Transverse colon (tissue), 4 donors: ENCODE results near the gene UBE3A. TPM values are rescaled to one million over a fixed set of nuclear protein-coding genes. Genes with fewer than 3 reads are reported as not detected.

Experiments
- DNase-seq: peaks from one replicate; pipeline ENCODE4 v3.0.0-alpha.2; 2019
- H3K27ac ChIP-seq, 4 donors: fragments of 200-600 bp; sonication (generic); 2 replicates each; pipeline ENCODE4 v1.5.1; 2016 to 2018; ENCODE audit warnings: inconsistent platforms in 4 of 4
- H3K27me3 ChIP-seq: fragments of 200-600 bp; sonication (generic); 2 replicates; pipeline ENCODE4 v1.5.1; 2017; ENCODE audit warnings: inconsistent platforms
- H3K36me3 ChIP-seq, 4 donors: fragments of 200-600 bp; sonication (generic); 2 replicates each; pipeline ENCODE4 v1.5.1; 2017 to 2019; ENCODE audit warnings: inconsistent platforms in 4 of 4
- H3K4me1 ChIP-seq, 4 donors: fragments of 200-600 bp; sonication (generic); 2 replicates each; pipeline ENCODE4 v1.5.1; 2017 to 2020; ENCODE audit warnings: inconsistent platforms in 4 of 4
- H3K4me3 ChIP-seq, 4 donors: fragments of 200-600 bp; sonication (generic); 1 replicate in 1 of 4; 2 replicates in 3 of 4; pipeline versions ENCODE4 v1.5.1 to v1.6.1; 2017 to 2019; ENCODE audit warnings: inconsistent platforms in 4 of 4
- H3K9me3 ChIP-seq, 2 donors: fragments of 200-600 bp; sonication (generic); 2 replicates each; pipeline ENCODE4 v1.5.1; 2017 to 2019; ENCODE audit warnings: inconsistent platforms in 2 of 2
- EP300 ChIP-seq: sonication (generic); formaldehyde crosslinking; IDR thresholded peaks from one replicate; pipeline ENCODE4 v1.6.1; 2017; ENCODE audit warnings: antibody characterized with exemption, low read depth
- POLR2A ChIP-seq: fragments of 450-650 bp; IDR thresholded peaks from one replicate; pipeline ENCODE4 v1.6.1; 2016; ENCODE audit warnings: antibody characterized with exemption, mild to moderate bottlenecking, moderate library complexity
- POLR2AphosphoS5 ChIP-seq, 3 donors: sonication (generic); formaldehyde crosslinking; IDR thresholded peaks; one replicate each; pipeline ENCODE4 v1.6.1; 2016; ENCODE audit warnings: antibody characterized with exemption in 3 of 3
- WGBS, 2 donors: methylation state at CpG; one replicate each; pipeline ENCODE4 v1.1.5; 2018; ENCODE audit warnings: low coverage in 1 of 2; 5-methylcytosine and 5-hydroxymethylcytosine counted together
- in situ Hi-C, 4 donors: fragments of 200-750 bp; cut with MboI; loops; one replicate each; pipeline versions ENCODE4 v1.15.0 to v1.15.1; 2017; ENCODE audit warnings: low sequenced_read_pairs in 3 of 4, low pct_ligation_motif_present in 1 of 4, low pct_unique_long_range_greater_than_20kb in 1 of 4
- intact Hi-C: fragments of 100-400 bp; cut with DNase I; formaldehyde crosslinking; loops from one replicate; pipeline ENCODE4 v1.15.1; 2023; ENCODE audit warnings: low total_unique reads
- total RNA-seq, 4 donors: library from RNA; depleted of rRNA; stranded (reverse); fragments of >200 nt; gene quantifications; one replicate each; pipeline ENCODE4 v1.1.0, GENCODE V29; 2016
- TF ChIP-seq, protein P1 (sequence below), 5 experiments: fragments of 200-600 bp in 3 of 5; fragments of 450-650 bp in 2 of 5; sonication (generic) in 3 of 5; IDR thresholded peaks; 1 replicate in 2 of 5; 2 replicates in 3 of 5; pipeline ENCODE4 v1.5.1; 2016 to 2017; ENCODE audit warnings: antibody characterized with exemption in 5 of 5, inconsistent platforms in 3 of 5, mild to moderate bottlenecking in 2 of 5, moderate library complexity in 1 of 5

UBE3A gene
- total RNA-seq, 4 donors from 2014 or later = 52.1 to 92.1 (median 76.5) TPM

DNA sequence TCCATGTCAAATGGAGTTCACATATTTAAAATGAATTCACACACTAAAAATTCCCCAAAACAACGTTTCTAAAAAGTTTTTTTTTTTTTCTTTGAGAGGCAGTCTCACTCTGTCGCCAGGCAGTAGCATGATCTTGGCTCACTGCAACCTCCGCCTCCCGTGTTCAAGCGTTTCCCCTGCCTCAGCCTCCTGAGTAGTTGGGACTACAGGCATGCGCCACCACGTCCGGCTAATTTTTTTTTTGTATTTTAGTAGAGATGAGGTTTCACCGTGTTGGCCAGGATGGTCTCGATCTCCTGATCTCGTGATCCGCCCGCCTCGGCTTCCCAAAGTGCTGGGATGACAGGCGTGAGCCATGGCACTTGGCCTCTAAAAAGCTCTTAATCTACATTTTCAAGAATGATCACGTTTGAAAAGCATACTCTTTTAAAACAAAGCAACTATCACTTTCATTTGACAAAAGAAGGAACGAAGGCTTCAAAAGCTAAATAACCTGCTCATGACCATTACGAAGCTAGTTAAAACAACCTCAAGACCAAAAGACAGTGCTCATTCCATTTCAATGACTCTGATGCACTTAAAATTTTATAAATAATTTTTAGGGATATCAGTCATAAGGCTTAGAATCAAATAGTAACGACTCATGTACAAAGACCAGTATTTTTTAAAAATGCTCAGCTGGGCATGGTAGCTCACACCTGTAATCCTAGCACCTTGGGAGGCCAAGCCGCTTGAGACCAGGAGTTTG is 5.5 kb downstream of the UBE3A start:
- intact Hi-C loops = loop anchor here (10.0 kb wide), 1 partner anchor 88 kb away; no protein-coding TSS in a partner anchor
- no peaks in the 10 kb centered on the region for H3K36me3 ChIP-seq
- no peak for DNase-seq
- no peaks in the 10 kb centered on the region for H3K27me3 ChIP-seq
- H3K4me3 ChIP-seq = no peak overlapping the region
- in situ Hi-C loops = loop anchor here in 1 of 4 donors (25.0 kb wide), 2 partner anchors 471 to 654 kb away; partner anchors contain the start of genes SNRPN and SNURF
- H3K4me1 ChIP-seq = peaks cover 27 to 73% (median 59%) of the 10 kb centered on the region in 4 donors
- TF ChIP-seq POLR2A = no peak
- no peak for TF ChIP-seq EP300
- TF ChIP-seq, protein P1, sequence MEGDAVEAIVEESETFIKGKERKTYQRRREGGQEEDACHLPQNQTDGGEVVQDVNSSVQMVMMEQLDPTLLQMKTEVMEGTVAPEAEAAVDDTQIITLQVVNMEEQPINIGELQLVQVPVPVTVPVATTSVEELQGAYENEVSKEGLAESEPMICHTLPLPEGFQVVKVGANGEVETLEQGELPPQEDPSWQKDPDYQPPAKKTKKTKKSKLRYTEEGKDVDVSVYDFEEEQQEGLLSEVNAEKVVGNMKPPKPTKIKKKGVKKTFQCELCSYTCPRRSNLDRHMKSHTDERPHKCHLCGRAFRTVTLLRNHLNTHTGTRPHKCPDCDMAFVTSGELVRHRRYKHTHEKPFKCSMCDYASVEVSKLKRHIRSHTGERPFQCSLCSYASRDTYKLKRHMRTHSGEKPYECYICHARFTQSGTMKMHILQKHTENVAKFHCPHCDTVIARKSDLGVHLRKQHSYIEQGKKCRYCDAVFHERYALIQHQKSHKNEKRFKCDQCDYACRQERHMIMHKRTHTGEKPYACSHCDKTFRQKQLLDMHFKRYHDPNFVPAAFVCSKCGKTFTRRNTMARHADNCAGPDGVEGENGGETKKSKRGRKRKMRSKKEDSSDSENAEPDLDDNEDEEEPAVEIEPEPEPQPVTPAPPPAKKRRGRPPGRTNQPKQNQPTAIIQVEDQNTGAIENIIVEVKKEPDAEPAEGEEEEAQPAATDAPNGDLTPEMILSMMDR (IDR thresholded peaks at IDR 0.05) = no peak
- no peak for TF ChIP-seq POLR2AphosphoS5 (IDR thresholded peaks at IDR 0.05)
- 75 to 85% methylated on average over 15 to 20 of the region's 20 CpGs for WGBS, 2 donors
- peak overlapping the region in 1 of 4 donors; percentile 61 for H3K27ac ChIP-seq
- no peaks in the 10 kb centered on the region for H3K9me3 ChIP-seq

DNA sequence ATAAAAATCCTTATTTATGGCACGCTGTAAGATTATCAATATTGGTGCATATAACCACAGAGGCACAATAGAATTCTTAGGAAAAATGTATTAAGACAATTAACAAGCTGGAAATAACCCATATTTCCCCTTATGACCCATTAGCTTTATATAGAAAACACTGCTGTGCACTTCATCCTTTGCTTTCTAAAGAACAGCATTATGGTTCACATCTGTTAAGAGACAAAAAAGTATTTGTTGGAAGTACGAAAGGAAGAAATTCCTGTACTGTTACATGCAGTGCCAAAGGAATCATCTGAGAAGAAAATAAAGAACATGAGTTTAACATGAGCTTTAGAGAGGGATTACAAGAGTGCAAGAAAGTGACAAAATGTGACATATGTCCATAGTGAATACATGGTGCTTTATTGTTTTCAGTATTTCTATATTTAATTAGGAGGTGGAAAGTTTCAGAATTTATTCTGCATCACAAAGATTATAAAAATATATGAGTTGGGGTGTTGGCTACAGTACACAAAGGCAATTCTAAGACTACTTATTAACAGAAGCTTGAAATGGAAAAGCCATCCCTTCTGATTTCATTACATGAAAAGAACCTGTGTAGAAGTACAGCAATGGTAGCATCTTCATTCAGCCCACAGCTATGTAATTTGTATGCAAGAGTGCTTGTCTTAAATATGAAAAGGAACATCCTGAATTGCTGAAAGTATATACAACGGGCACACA is 6.8 kb downstream of the UBE3A start:
- Histone ChIP-seq H3K36me3 (no peaks in the 10 kb centered on the region), H3K4me3 (no peak overlapping the region), H3K4me1 (peaks cover 23 to 71% (median 55%) of the 10 kb centered on the region in 4 donors), H3K27me3 (no peaks in the 10 kb centered on the region), H3K27ac (peak overlapping the region; percentile 5 to 61 (median 47)), H3K9me3 (no peaks in the 10 kb centered on the region)
- TF ChIP-seq POLR2AphosphoS5 (IDR thresholded peaks at IDR 0.05) = no peak
- TF ChIP-seq POLR2A = no peak
- TF ChIP-seq EP300 = no peak
- TF ChIP-seq, protein P1 (IDR thresholded peaks at IDR 0.05) = no peak
- WGBS, 2 donors = 60 to 68% methylated on average over 2 to 3 of the region's 3 CpGs
- no peak for DNase-seq
- intact Hi-C loops (loop anchor here (10.0 kb wide), 1 partner anchor 87 kb away; no protein-coding TSS in a partner anchor), in situ Hi-C loops (loop anchor here in 1 of 4 donors (25.0 kb wide), 2 partner anchors 470 to 655 kb away; partner anchors contain the start of genes SNRPN and SNURF)

DNA sequence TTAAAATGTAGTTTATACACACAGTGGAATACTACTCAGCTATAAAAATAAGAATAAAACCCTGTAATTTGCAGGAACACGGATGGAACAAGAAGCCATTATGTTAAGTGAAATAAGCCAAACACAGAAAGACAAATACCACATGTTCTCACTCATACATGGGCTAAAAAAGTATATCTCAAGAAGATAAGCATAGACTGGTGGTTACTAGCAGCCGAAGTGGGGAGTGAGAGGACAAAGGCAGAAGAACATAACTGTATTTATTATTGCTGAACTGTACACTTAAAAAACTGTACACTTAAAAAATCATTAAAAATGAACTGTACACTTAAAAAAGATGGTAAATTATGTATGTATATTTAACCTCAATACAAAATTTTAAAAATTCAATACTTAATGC is 11.0 kb downstream of the UBE3A start:
- in situ Hi-C loops (loop anchor here in 1 of 4 donors (25.0 kb wide), 2 partner anchors 466 to 659 kb away; partner anchors contain the start of genes SNRPN and SNURF), intact Hi-C loops (no loop called here)
- no peak for DNase-seq
- H3K4me3 ChIP-seq = no peak overlapping the region
- no peaks in the 10 kb centered on the region for H3K36me3 ChIP-seq
- peaks cover 10 to 52% (median 33%) of the 10 kb centered on the region in 4 donors for H3K4me1 ChIP-seq
- H3K9me3 ChIP-seq = no peaks in the 10 kb centered on the region
- WGBS, 2 donors = 79 to 100% methylated on average over 2 of the region's 2 CpGs
- TF ChIP-seq EP300 = no peak
- TF ChIP-seq, protein P1 (IDR thresholded peaks at IDR 0.05) = no peak
- no peak for TF ChIP-seq POLR2A
- no peak for TF ChIP-seq POLR2AphosphoS5 (IDR thresholded peaks at IDR 0.05)
- H3K27ac ChIP-seq = no peak overlapping the region
- H3K27me3 ChIP-seq = no peaks in the 10 kb centered on the region
